ENCODE results near the gene OGFOD3. TPM values are rescaled to one million over a fixed set of nuclear protein-coding genes. Genes with fewer than 3 reads are reported as not detected.

OGFOD3 gene
- total and polyA plus RNA-seq, 2 donors (not counting 3 experiments of a cell fraction or from before 2014, with no cell fraction given) = 31.7 to 34.8 TPM

GRCh38 chr17:82339634-82340580 lies 78.5 kb downstream of the OGFOD3 start:
- H3K4me2 ChIP-seq (ENCODE audit: insufficient read depth, low read length) = peak overlapping the region; percentile 28
- TF ChIP-seq MYC (IDR thresholded peaks at IDR 0.05; ENCODE audit: low read depth, low read length) (no peak), FOS (IDR thresholded peaks at IDR 0.05; ENCODE audit: borderline replicate concordance, insufficient read depth, low read length) (no peak), MAX (IDR thresholded peaks at IDR 0.05; ENCODE audit: insufficient read depth, insufficient read length) (no peak), GATA2 (IDR thresholded peaks at IDR 0.05; ENCODE audit: insufficient read depth, insufficient read length, low read depth, low read length) (no peak), POLR2AphosphoS5 (IDR thresholded peaks at IDR 0.05; ENCODE audit: insufficient read depth, low read depth, low read length) (no peak), POLR2A (IDR thresholded peaks at IDR 0.05; ENCODE audit: low read depth, low read length) (no peak), CTCF (IDR thresholded peaks at IDR 0.05; ENCODE audit: extremely low read depth in 1 of 2, insufficient read depth in 1 of 2, low read depth in 1 of 2, low read length in 2 of 2) (no peak), JUN (IDR thresholded peaks at IDR 0.05; ENCODE audit: borderline replicate concordance, insufficient read depth, insufficient read length, low read depth) (no peak), EZH2 (IDR thresholded peaks at IDR 0.05; ENCODE audit: borderline replicate concordance, low read depth, low read length, severe bottlenecking) (no peak)
- FAIRE-seq (peak; percentile 15), DNase-seq (ENCODE audit: low read depth, low spot score) (no peak)
- H3K9ac ChIP-seq (replicated peaks; ENCODE audit: extremely low read depth, insufficient read depth, low read length) = no peak overlapping the region
- peak overlapping the region; percentile 72 for H2AFZ ChIP-seq (ENCODE audit: low read depth, low read length)
- CTCF ChIA-PET = interaction anchor here (1.0 to 1.2 kb wide), 3 partner anchors 9 to 39 kb away, joined by 3 to 4 read pairs (median 3); no protein-coding TSS in a partner anchor
- POLR2A ChIA-PET = no interaction called here
- H3K79me2 ChIP-seq (ENCODE audit: control insufficient read depth, insufficient read depth, low read length) = no peaks in the 10 kb centered on the region
- BruUV-seq (replicated peaks) = no TSS peak
- no peaks in the 10 kb centered on the region for H3K36me3 ChIP-seq (ENCODE audit: control insufficient read depth in 2 of 2, extremely low read depth in 1 of 2, insufficient read depth in 2 of 2, low read length in 2 of 2)
- intact Hi-C loops (cut with micrococcal nuclease) (loop anchor here (5.0 kb wide), 1 partner anchor 43 kb away; no protein-coding TSS in a partner anchor), dilution Hi-C loops (cut with MboI; ENCODE audit: extremely low pct_ligation_motif_present, low sequenced_read_pairs) (no loop called here)
- H3K4me1 ChIP-seq (ENCODE audit: control insufficient read depth, extremely low read depth, insufficient read depth, low read length) = peaks cover 9% of the 10 kb centered on the region
- no peaks in the 10 kb centered on the region for H4K20me1 ChIP-seq (replicated peaks; ENCODE audit: control insufficient read depth, extremely low read depth, insufficient read depth, low read length)
- no peaks in the 10 kb centered on the region for H3K9me3 ChIP-seq (replicated peaks; ENCODE audit: control insufficient read depth, insufficient read depth, low read length)
- no peak overlapping the region for H3K4me3 ChIP-seq (replicated peaks in 1 of 3; ENCODE audit: insufficient read depth in 1 of 3, low read depth in 1 of 3, low read length in 3 of 3)
- no peaks in the 10 kb centered on the region for H3K27me3 ChIP-seq (ENCODE audit: control insufficient read depth in 2 of 2, insufficient read depth in 2 of 2, low read length in 2 of 2)
- no peaks in the 10 kb centered on the region for H3K9me1 ChIP-seq (replicated peaks; ENCODE audit: control insufficient read depth, extremely low read depth, insufficient read depth, low read length)
- no peak overlapping the region for H3K27ac ChIP-seq (ENCODE audit: insufficient read depth, low read depth, low read length)

Small RNA genes lying within 50 kb of the gene (small RNA-seq; reads per million reads assigned to genes)
- gene RF00019 (ENCODE audit: insufficient read depth, insufficient read length, low read depth, low replicate concordance) = not detected

Other genes with a start within 250 kb of the OGFOD3 start
- gene CCDC57, start 205.7 kb downstream of the OGFOD3 start, total RNA-seq = 31.6 and 40.9 TPM in 2 replicates
- gene CCDC57, start 205.7 kb downstream of the OGFOD3 start, polyA plus RNA-seq = 18.6 and 19.7 TPM in 2 replicates
- gene SLC16A3, start 189.5 kb downstream of the OGFOD3 start, total RNA-seq = 171 and 229 TPM in 2 replicates
- gene SLC16A3, start 189.5 kb downstream of the OGFOD3 start, polyA plus RNA-seq = 95.9 and 140 TPM in 2 replicates
- 143 and 155 TPM in 2 replicates for gene CSNK1D, start 144.9 kb downstream of the OGFOD3 start, total RNA-seq
- gene CSNK1D, start 144.9 kb downstream of the OGFOD3 start, polyA plus RNA-seq = 123 and 127 TPM in 2 replicates
- gene CD7, start 101.0 kb downstream of the OGFOD3 start, total RNA-seq = not detected in 2 replicates
- gene CD7, start 101.0 kb downstream of the OGFOD3 start, polyA plus RNA-seq = not detected in 2 replicates
- gene SECTM1, start 84.8 kb downstream of the OGFOD3 start, total RNA-seq = 0.46 and 1.9 TPM in 2 replicates
- 1.3 and 2.3 TPM in 2 replicates for gene SECTM1, start 84.8 kb downstream of the OGFOD3 start, polyA plus RNA-seq
- gene TEX19, start 59.3 kb downstream of the OGFOD3 start, total RNA-seq = not detected in 2 replicates
- 0.05 and 0.06 TPM in 2 replicates for gene TEX19, start 59.3 kb downstream of the OGFOD3 start, polyA plus RNA-seq
- gene UTS2R, start 46.8 kb downstream of the OGFOD3 start, total RNA-seq = not detected in 2 replicates
- gene UTS2R, start 46.8 kb downstream of the OGFOD3 start, polyA plus RNA-seq = not detected in 2 replicates
- gene HEXD, start 239 bp downstream of the OGFOD3 start, total RNA-seq = 12.8 and 12.9 TPM in 2 replicates
- gene HEXD, start 239 bp downstream of the OGFOD3 start, polyA plus RNA-seq = 18.6 and 23.4 TPM in 2 replicates
- 60.6 and 71.8 TPM in 2 replicates for gene CYBC1, start 32.2 kb upstream of the OGFOD3 start, total RNA-seq
- gene CYBC1, start 32.2 kb upstream of the OGFOD3 start, polyA plus RNA-seq = 81.5 and 99.2 TPM in 2 replicates
- gene NARF, start 40.2 kb upstream of the OGFOD3 start, total RNA-seq = 83.4 and 85.6 TPM in 2 replicates
- gene NARF, start 40.2 kb upstream of the OGFOD3 start, polyA plus RNA-seq = 128 and 158 TPM in 2 replicates
- 75.1 and 79.3 TPM in 2 replicates for gene FOXK2, start 101.1 kb upstream of the OGFOD3 start, total RNA-seq
- gene FOXK2, start 101.1 kb upstream of the OGFOD3 start, polyA plus RNA-seq = 32.8 and 33.4 TPM in 2 replicates
- 62.0 and 63.8 TPM in 2 replicates for gene WDR45B, start 229.9 kb upstream of the OGFOD3 start, total RNA-seq
- 73.4 and 76.7 TPM in 2 replicates for gene WDR45B, start 229.9 kb upstream of the OGFOD3 start, polyA plus RNA-seq

Data from endothelial cell of umbilical vein (primary cell).